H9 (cell line): ENCODE measurements around the gene RNF126. TPM values are rescaled to one million over a fixed set of nuclear protein-coding genes. Genes with fewer than 3 reads are reported as not detected.

ENCODE experiments used
- DNase-seq: peaks from one replicate; pipeline ENCODE4 v3.0.0-alpha.2; 2017
- H2AFZ ChIP-seq: one replicate; pipeline ENCODE4 v1.6.1; 2013; ENCODE audit warnings: mild to moderate bottlenecking, low read length, control low read depth, moderate library complexity
- H2AK5ac ChIP-seq: 2 replicates; pipeline ENCODE4 v1.6.1; 2013; ENCODE audit warnings: low read length, control low read depth, mixed read lengths; ENCODE audit not compliant: insufficient read length
- H2BK120ac ChIP-seq: one replicate; pipeline ENCODE4 v1.6.1; 2013; ENCODE audit warnings: low read depth, mild to moderate bottlenecking, low read length, control low read depth, inconsistent platforms; ENCODE audit not compliant: poor library complexity, severe bottlenecking
- H2BK12ac ChIP-seq: 2 replicates; pipeline ENCODE4 v1.6.1; 2013; ENCODE audit warnings: low read length, control low read depth, mixed read lengths, low read depth; ENCODE audit not compliant: insufficient read length
- H2BK15ac ChIP-seq: 2 replicates; pipeline ENCODE4 v1.6.1; 2013; ENCODE audit warnings: low read depth, low read length, control low read depth
- H2BK20ac ChIP-seq: one replicate; pipeline ENCODE4 v1.6.1; 2013; ENCODE audit warnings: low read depth, mild to moderate bottlenecking, low read length, control low read depth, inconsistent platforms; ENCODE audit not compliant: poor library complexity, severe bottlenecking
- H2BK5ac ChIP-seq: 2 replicates; pipeline ENCODE4 v1.6.1; 2013; ENCODE audit warnings: low read length, control low read depth, mixed read lengths; ENCODE audit not compliant: insufficient read length
- H3K14ac ChIP-seq: 2 replicates; pipeline ENCODE4 v1.6.1; 2013; ENCODE audit warnings: low read length, control low read depth; ENCODE audit not compliant: insufficient read depth
- H3K18ac ChIP-seq: 2 replicates; pipeline ENCODE4 v1.6.1; 2013; ENCODE audit warnings: low read depth, mild to moderate bottlenecking, mixed read lengths, low read length, control low read depth; ENCODE audit not compliant: insufficient read length
- H3K23ac ChIP-seq: 2 replicates; pipeline ENCODE4 v1.6.1; 2013; ENCODE audit warnings: low read length, control low read depth, mixed read lengths, low read depth; ENCODE audit not compliant: insufficient read length
- H3K23me2 ChIP-seq: 2 replicates; pipeline ENCODE4 v1.6.1; 2013; ENCODE audit warnings: low read depth, mild to moderate bottlenecking, mixed read lengths, low read length, control low read depth; ENCODE audit not compliant: insufficient read length, poor library complexity, severe bottlenecking
- H3K27ac ChIP-seq: 2 replicates; pipeline ENCODE4 v1.5.1; 2013; ENCODE audit warnings: low read length, control low read depth, mixed read lengths, low read depth; ENCODE audit not compliant: insufficient read length
- H3K27me3 ChIP-seq: 2 replicates; pipeline ENCODE4 v1.6.1; 2013; ENCODE audit warnings: low read length, control low read depth, inconsistent platforms; ENCODE audit not compliant: insufficient read depth
- H3K4ac ChIP-seq: 2 replicates; pipeline ENCODE4 v1.6.1; 2013; ENCODE audit warnings: low read depth, mild to moderate bottlenecking, control low read depth, inconsistent platforms, low read length, moderate library complexity
- H3K4me1 ChIP-seq: 2 replicates; pipeline ENCODE4 v1.6.1; 2013; ENCODE audit warnings: low read length, control low read depth, inconsistent platforms; ENCODE audit not compliant: insufficient read depth
- H3K4me2 ChIP-seq: 2 replicates; pipeline ENCODE4 v1.6.1; 2013; ENCODE audit warnings: low read length, control low read depth, mixed read lengths; ENCODE audit not compliant: insufficient read length, insufficient read depth
- H3K56ac ChIP-seq: 2 replicates; pipeline ENCODE4 v1.6.1; 2013; ENCODE audit warnings: low read depth, mild to moderate bottlenecking, mixed read lengths, low read length, control low read depth; ENCODE audit not compliant: insufficient read length
- H3K79me1 ChIP-seq: 2 replicates; pipeline ENCODE4 v1.6.1; 2013; ENCODE audit warnings: low read depth, mild to moderate bottlenecking, moderate library complexity, low read length, control low read depth, inconsistent platforms; ENCODE audit not compliant: insufficient read depth, poor library complexity, severe bottlenecking
- H3K79me2 ChIP-seq: 2 replicates; pipeline ENCODE4 v1.6.1; 2013; ENCODE audit warnings: low read length, control low read depth, inconsistent platforms; ENCODE audit not compliant: insufficient read depth
- H3K9ac ChIP-seq: 2 replicates; pipeline ENCODE4 v1.6.1; 2013; ENCODE audit warnings: low read length, control low read depth, mixed read lengths; ENCODE audit not compliant: insufficient read length; ENCODE audit errors: extremely low read depth
- H3K9me3 ChIP-seq: one replicate; pipeline ENCODE4 v1.6.1; 2013; ENCODE audit warnings: low read depth, low read length, inconsistent platforms; ENCODE audit not compliant: control insufficient read depth
- H3T11ph ChIP-seq: one replicate; pipeline ENCODE4 v1.6.1; 2013; ENCODE audit warnings: mild to moderate bottlenecking, low read length, control low read depth, inconsistent platforms
- H4K20me1 ChIP-seq: one replicate; pipeline ENCODE4 v1.6.1; 2013; ENCODE audit not compliant: control insufficient read depth, insufficient read length, insufficient read depth
- H4K5ac ChIP-seq: 2 replicates; pipeline ENCODE4 v1.6.1; 2013; ENCODE audit warnings: low read depth, mild to moderate bottlenecking, mixed read lengths, low read length, control low read depth; ENCODE audit not compliant: insufficient read length
- H4K8ac ChIP-seq: replicated peaks from 2 replicates; pipeline ENCODE4 v1.6.1; 2013; ENCODE audit warnings: low read length, control low read depth, mixed read lengths, low read depth; ENCODE audit not compliant: insufficient read length
- H4K91ac ChIP-seq: 2 replicates; pipeline ENCODE4 v1.6.1; 2013; ENCODE audit warnings: low read depth, mild to moderate bottlenecking, moderate library complexity, mixed read lengths, low read length, control low read depth; ENCODE audit not compliant: insufficient read length
- H3K27ac Mint-ChIP-seq, 3 experiments: 2 replicates in 2 of 3; 3 replicates in 1 of 3; pipeline ENCODE4 v1.8.0; 2020 to 2021; ENCODE audit warnings: mixed read lengths in 3 of 3, mild to moderate bottlenecking in 1 of 3, moderate library complexity in 1 of 3
- H3K27me3 Mint-ChIP-seq: 2 replicates; pipeline ENCODE4 v1.8.0; 2021; ENCODE audit warnings: low read depth, mild to moderate bottlenecking, moderate library complexity, mixed read lengths
- H3K36me3 Mint-ChIP-seq, 3 experiments: 2 replicates in 2 of 3; 3 replicates in 1 of 3; pipeline ENCODE4 v1.8.0; 2020 to 2021; ENCODE audit warnings: low read depth in 3 of 3, mixed read lengths in 3 of 3; ENCODE audit not compliant: insufficient read depth in 1 of 3
- H3K4me1 Mint-ChIP-seq, 2 experiments: 2 replicates each; pipeline ENCODE4 v1.8.0; 2020; ENCODE audit warnings: mixed read lengths in 2 of 2
- H3K4me3 Mint-ChIP-seq, 2 experiments: 2 replicates in 1 of 2; 3 replicates in 1 of 2; pipeline ENCODE4 v1.8.0; 2020 to 2021; ENCODE audit warnings: mild to moderate bottlenecking in 2 of 2, mixed read lengths in 2 of 2, moderate library complexity in 1 of 2
- H3K9me3 Mint-ChIP-seq, 2 experiments: 2 replicates in 1 of 2; 3 replicates in 1 of 2; pipeline ENCODE4 v1.8.0; 2020; ENCODE audit warnings: mild to moderate bottlenecking in 2 of 2, mixed read lengths in 2 of 2, moderate library complexity in 1 of 2
- CTCF ChIP-seq: fragments of 200-600 bp; sonication (generic); conservative IDR thresholded peaks from 3 replicates; pipeline ENCODE4 v1.8.0; 2021; ENCODE audit warnings: antibody characterized with exemption, mild to moderate bottlenecking
- WGBS: extraction: QIAGEN DNeasy Blood & Tissue Kit; methylation state at CpG from one replicate; pipeline ENCODE4 v1.1.7; 2013; ENCODE audit warnings: missing lambda C conversion rate, low lambda C conversion rate, mixed read lengths; ENCODE audit not compliant: insufficient read length; ENCODE audit errors: extremely low coverage; 5-methylcytosine and 5-hydroxymethylcytosine counted together
- total RNA-seq: library from RNA; stranded (reverse); gene quantifications from 2 replicates; pipeline ENCODE4 v1.2.1, GENCODE V29; 2021

The RNF126 gene
- total RNA-seq, 1 experiment from 2014 or later = 81.9 TPM

DNA sequence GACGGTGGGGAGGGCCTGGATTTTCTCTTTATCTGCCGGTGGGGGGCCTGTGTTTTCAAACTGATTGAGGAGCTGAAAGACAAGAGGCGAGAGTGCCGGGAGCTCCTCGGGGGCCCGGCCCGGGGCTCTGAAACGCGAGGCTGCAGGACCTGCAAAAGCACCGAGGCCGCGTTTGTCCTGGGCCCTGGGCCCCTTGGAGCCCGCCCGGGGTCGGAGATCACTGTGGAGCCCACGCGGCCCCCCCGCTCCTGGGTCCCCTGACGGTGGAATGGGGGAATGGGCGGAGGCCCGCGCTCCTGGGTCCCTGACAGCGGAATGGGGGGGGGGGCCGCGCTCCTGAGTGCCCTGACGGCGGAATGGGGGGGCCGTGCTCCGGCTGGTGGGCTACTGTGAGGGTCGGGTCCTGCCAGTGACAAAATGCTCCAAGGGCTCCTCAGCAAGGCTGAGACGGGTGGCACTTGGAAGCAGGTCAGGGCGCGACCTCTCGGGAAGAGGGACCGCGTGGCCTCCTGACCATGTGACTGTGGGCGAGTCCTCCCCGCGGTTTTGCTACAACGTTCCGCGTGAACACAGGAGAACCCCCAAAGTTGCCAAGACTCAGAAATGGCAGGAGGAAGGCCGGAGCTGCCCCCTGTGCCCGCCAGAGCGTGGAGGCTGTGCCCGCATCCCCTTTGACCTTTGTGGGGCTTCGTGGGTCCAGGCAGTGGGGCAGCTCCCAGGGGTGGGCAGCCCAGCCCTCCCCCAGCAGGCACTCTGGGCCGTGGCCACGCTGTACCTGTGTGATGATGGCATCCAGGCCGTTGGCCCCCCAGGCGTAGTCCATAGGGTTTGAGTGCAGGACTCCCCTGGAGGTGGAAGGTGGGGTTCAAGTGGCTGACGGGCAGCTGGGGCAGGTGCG lies 13.9 kb downstream of the RNF126 start:
- no peak for TF ChIP-seq CTCF
- Histone ChIP-seq H3K27ac (no peak overlapping the region), H4K91ac (no peak overlapping the region), H3K4me1 (no peaks in the 10 kb centered on the region), H3K27me3 (no peaks in the 10 kb centered on the region), H2BK120ac (no peak overlapping the region), H3K4me2 (no peak overlapping the region), H2AFZ (no peak overlapping the region), H4K5ac (no peak overlapping the region), H2BK15ac (no peak overlapping the region), H2AK5ac (no peak overlapping the region), H4K20me1 (no peaks in the 10 kb centered on the region), H4K8ac (no peak overlapping the region), H3K14ac (no peak overlapping the region), H3K56ac (no peak overlapping the region), H3K23ac (no peak overlapping the region), H3K18ac (no peak overlapping the region), H3K23me2 (no peaks in the 10 kb centered on the region), H3K79me2 (peaks cover 12% of the 10 kb centered on the region), H3K79me1 (peaks cover 10% of the 10 kb centered on the region), H2BK12ac (no peak overlapping the region), H3K9me3 (no peaks in the 10 kb centered on the region), H3T11ph (no peak overlapping the region), H3K9ac (no peak overlapping the region), H3K4ac (no peak overlapping the region), H2BK20ac (no peak overlapping the region), H2BK5ac (no peak overlapping the region)
- no peak overlapping the region for H3K27ac Mint-ChIP-seq
- H3K4me3 Mint-ChIP-seq = no peak overlapping the region
- no CpG with 5 or more reads among the region's 53 CpGs for WGBS
- no peaks in the 10 kb centered on the region for H3K4me1 Mint-ChIP-seq
- H3K27me3 Mint-ChIP-seq = no peaks in the 10 kb centered on the region
- DNase-seq = no peak
- no peaks in the 10 kb centered on the region for H3K9me3 Mint-ChIP-seq
- H3K36me3 Mint-ChIP-seq = peaks cover 10 to 38% (median 26%) of the 10 kb centered on the region in 3 experiments
